PFSK-1 (cell line): ENCODE measurements around the gene MTCL3.

Source experiments
- FOXP2 ChIP-seq: optimal IDR thresholded peaks from 2 replicates; pipeline ENCODE3; 2011; ENCODE audit warnings: borderline replicate concordance, control low read depth, inconsistent platforms; ENCODE audit not compliant: insufficient read depth; ENCODE audit errors: extremely low read length, extremely low read depth
- POLR2AphosphoS5 ChIP-seq: IDR thresholded peaks from 2 replicates; pipeline ENCODE4 v1.6.1; 2012; ENCODE audit warnings: low read depth, mild to moderate bottlenecking, control low read depth, low read length, moderate library complexity
- REST ChIP-seq, 2 experiments: IDR thresholded peaks; 2 replicates each; pipeline versions ENCODE4 v1.6.1 to v1.8.0; 2011 to 2012; ENCODE audit warnings: low read depth in 2 of 2, low read length in 2 of 2, control low read depth in 1 of 2, inconsistent platforms in 1 of 2, mild to moderate bottlenecking in 1 of 2, moderate library complexity in 1 of 2; ENCODE audit not compliant: insufficient read depth in 1 of 2
- SIN3A ChIP-seq: IDR thresholded peaks from 2 replicates; pipeline ENCODE4 v1.6.1; 2012; ENCODE audit warnings: mild to moderate bottlenecking, low read length, moderate library complexity, borderline replicate concordance; ENCODE audit not compliant: insufficient read depth
- TAF1 ChIP-seq: IDR thresholded peaks from 2 replicates; pipeline ENCODE4 v1.6.1; 2012; ENCODE audit warnings: low read length, control low read depth, borderline replicate concordance; ENCODE audit not compliant: insufficient read depth

MTCL3 gene

GRCh38 chr6:127475823-127476176 lies 43.3 kb downstream of the MTCL3 start:
- TF ChIP-seq POLR2AphosphoS5 (no peak), FOXP2 (no peak), REST (IDR thresholded peaks at IDR 0.05; ENCODE audit: insufficient read depth in 1 of 2, low read depth in 2 of 2, low read length in 2 of 2) (no peak), TAF1 (no peak), SIN3A (no peak)

- TF ChIP-seq REST (IDR thresholded peaks at IDR 0.05; ENCODE audit: insufficient read depth in 1 of 2, low read depth in 2 of 2, low read length in 2 of 2) = no peak
- TF ChIP-seq POLR2AphosphoS5 = no peak
- TF ChIP-seq FOXP2 = no peak
- no peak for TF ChIP-seq TAF1
- TF ChIP-seq SIN3A = no peak
Observed at GRCh38 chr6:127475135-127475822, 43.9 kb downstream of the MTCL3 start.

DNA sequence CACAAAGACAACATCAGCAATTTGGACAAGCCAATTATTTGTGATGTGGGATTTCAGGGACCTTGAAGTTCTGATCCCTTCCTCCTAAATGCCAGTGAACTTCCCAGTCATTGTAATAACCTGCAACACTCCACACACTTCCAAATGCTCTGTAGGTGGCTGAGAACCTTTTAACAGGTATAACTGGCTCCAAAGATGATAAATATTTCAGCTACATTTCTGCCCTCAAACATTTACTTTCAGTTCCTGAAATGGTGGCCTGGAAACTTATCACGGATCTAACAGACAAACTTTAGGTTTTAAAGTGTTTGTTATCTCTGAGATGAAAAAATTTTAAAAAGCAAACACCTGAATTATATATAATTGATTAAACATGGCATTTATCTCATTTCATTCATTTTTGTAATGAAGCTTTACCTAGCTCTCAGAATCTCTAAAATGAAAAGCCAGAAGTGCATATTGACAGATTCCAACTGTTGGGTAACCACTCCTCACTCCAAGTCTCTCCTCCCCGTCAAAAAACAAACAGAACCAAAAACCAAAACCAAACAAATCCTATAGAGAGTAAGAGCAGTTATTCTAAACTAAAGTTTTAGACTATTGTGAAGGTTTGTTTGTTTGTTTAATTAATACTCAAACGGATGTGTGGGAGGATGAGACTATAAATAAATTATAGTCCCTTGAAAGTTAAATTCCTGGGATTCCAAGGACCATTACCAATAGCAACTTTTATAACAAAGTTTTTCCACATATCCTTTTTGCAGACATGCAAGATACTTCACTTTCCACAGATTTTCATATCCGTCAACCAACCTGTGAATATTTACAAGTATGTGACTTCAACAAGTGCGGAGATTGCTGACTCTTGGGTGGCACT lies 47.5 kb downstream of the MTCL3 start:
- TF ChIP-seq TAF1 (no peak), REST (IDR thresholded peaks at IDR 0.05; ENCODE audit: insufficient read depth in 1 of 2, low read depth in 2 of 2, low read length in 2 of 2) (no peak), POLR2AphosphoS5 (no peak), SIN3A (no peak), FOXP2 (no peak)

DNA sequence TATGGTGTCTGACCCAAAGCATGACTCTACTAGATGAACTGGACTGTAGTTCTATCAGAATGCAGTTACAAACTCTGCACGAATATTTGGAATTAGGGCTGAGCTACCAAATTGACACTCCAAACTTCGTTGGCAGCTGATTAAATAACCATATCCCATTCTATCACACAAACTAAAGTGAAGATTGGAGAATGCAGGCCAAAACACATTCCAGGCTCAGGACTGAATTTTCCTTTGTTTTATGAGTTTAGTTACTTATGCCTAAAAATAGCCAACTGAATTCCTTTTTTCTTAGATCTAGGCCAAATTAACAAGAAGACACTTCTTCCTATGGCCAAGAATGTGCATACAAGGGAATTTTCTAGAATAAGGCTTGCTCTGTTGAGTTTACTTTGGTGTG lies 50.2 kb downstream of the MTCL3 start:
- TF ChIP-seq REST (IDR thresholded peaks at IDR 0.05; ENCODE audit: insufficient read depth in 1 of 2, low read depth in 2 of 2, low read length in 2 of 2) (no peak), POLR2AphosphoS5 (no peak), TAF1 (no peak), SIN3A (no peak)
